ENCODE measurements around the gene CACNA1E.

DNA sequence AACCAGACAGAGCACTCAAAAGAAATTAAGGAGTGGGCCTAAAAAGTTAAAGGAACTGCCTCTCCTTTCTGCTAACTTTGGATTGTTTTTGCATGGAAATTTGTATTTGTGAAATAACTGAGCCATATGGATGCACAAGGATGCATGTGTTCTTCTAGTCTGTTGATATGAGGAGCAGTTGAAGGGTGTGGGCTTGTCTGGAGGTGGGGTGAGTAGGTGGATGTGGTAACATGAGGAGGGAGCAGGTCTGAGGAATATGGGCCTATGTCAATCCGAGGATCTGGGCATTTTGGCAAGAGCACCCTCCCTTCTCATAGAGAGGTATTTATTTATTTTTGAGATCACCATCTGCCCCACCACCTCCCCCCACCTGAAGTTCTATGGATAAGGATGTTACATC lies 13.4 kb downstream of the CACNA1E start:
- TF ChIP-seq, protein P1, sequence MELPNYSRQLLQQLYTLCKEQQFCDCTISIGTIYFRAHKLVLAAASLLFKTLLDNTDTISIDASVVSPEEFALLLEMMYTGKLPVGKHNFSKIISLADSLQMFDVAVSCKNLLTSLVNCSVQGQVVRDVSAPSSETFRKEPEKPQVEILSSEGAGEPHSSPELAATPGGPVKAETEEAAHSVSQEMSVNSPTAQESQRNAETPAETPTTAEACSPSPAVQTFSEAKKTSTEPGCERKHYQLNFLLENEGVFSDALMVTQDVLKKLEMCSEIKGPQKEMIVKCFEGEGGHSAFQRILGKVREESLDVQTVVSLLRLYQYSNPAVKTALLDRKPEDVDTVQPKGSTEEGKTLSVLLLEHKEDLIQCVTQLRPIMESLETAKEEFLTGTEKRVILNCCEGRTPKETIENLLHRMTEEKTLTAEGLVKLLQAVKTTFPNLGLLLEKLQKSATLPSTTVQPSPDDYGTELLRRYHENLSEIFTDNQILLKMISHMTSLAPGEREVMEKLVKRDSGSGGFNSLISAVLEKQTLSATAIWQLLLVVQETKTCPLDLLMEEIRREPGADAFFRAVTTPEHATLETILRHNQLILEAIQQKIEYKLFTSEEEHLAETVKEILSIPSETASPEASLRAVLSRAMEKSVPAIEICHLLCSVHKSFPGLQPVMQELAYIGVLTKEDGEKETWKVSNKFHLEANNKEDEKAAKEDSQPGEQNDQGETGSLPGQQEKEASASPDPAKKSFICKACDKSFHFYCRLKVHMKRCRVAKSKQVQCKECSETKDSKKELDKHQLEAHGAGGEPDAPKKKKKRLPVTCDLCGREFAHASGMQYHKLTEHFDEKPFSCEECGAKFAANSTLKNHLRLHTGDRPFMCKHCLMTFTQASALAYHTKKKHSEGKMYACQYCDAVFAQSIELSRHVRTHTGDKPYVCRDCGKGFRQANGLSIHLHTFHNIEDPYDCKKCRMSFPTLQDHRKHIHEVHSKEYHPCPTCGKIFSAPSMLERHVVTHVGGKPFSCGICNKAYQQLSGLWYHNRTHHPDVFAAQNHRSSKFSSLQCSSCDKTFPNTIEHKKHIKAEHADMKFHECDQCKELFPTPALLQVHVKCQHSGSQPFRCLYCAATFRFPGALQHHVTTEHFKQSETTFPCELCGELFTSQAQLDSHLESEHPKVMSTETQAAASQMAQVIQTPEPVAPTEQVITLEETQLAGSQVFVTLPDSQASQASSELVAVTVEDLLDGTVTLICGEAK (IDR thresholded peaks at IDR 0.05) = no peak
- TF ChIP-seq, protein P1 (CRISPR knock-in tag; IDR thresholded peaks at IDR 0.05) = no peak
- TF ChIP-seq ZNF121 (CRISPR knock-in tag; IDR thresholded peaks at IDR 0.05) (no peak), PCBP2 (optimal IDR thresholded peaks at IDR 0.05; ENCODE audit: low read depth, low read length, poor library complexity, severe bottlenecking) (no peak), ATF1 (CRISPR knock-in tag; IDR thresholded peaks at IDR 0.05) (no peak), SOX5 (CRISPR knock-in tag; IDR thresholded peaks at IDR 0.05; ENCODE audit: borderline replicate concordance) (no peak), GTF2F1 (IDR thresholded peaks at IDR 0.05; ENCODE audit: low read length) (no peak), EZH2 (conservative IDR thresholded peaks at IDR 0.05; ENCODE audit: low read depth, low read length) (no peak), GABPA (IDR thresholded peaks at IDR 0.05; ENCODE audit: low read depth, low read length) (no peak), GABPA (CRISPR knock-in tag; IDR thresholded peaks at IDR 0.05; ENCODE audit: low read depth) (no peak)
- TF ChIP-seq, protein P2, sequence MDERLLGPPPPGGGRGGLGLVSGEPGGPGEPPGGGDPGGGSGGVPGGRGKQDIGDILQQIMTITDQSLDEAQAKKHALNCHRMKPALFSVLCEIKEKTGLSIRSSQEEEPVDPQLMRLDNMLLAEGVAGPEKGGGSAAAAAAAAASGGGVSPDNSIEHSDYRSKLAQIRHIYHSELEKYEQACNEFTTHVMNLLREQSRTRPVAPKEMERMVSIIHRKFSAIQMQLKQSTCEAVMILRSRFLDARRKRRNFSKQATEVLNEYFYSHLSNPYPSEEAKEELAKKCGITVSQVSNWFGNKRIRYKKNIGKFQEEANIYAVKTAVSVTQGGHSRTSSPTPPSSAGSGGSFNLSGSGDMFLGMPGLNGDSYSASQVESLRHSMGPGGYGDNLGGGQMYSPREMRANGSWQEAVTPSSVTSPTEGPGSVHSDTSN (CRISPR knock-in tag; IDR thresholded peaks at IDR 0.05) = no peak
- TF ChIP-seq, protein P3, sequence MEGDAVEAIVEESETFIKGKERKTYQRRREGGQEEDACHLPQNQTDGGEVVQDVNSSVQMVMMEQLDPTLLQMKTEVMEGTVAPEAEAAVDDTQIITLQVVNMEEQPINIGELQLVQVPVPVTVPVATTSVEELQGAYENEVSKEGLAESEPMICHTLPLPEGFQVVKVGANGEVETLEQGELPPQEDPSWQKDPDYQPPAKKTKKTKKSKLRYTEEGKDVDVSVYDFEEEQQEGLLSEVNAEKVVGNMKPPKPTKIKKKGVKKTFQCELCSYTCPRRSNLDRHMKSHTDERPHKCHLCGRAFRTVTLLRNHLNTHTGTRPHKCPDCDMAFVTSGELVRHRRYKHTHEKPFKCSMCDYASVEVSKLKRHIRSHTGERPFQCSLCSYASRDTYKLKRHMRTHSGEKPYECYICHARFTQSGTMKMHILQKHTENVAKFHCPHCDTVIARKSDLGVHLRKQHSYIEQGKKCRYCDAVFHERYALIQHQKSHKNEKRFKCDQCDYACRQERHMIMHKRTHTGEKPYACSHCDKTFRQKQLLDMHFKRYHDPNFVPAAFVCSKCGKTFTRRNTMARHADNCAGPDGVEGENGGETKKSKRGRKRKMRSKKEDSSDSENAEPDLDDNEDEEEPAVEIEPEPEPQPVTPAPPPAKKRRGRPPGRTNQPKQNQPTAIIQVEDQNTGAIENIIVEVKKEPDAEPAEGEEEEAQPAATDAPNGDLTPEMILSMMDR (CRISPR knock-in tag; IDR thresholded peaks at IDR 0.05) = no peak

All from HepG2 (cell line).